NCI-H2227 (cell line): Measurements from ENCODE around the gene RLIM.

ENCODE experiments used
- DNase-seq: peaks from one replicate; lab custom pipeline; 2025; ENCODE audit not compliant: unreplicated experiment; lab: John Stamatoyannopoulos, UW

The RLIM gene

GRCh38 chrX:74536832-74537371, 77.5 kb downstream of the RLIM start:
- peak; percentile 57 for DNase-seq

GRCh38 chrX:74536152-74536831, 78.1 kb downstream of the RLIM start:
- DNase-seq, result peak; percentile 88

- peak; percentile 67 for DNase-seq
Observed at GRCh38 chrX:74535408-74536151, 78.8 kb downstream of the RLIM start.
